Gastroesophageal sphincter (tissue), 4 donors: ENCODE results near the gene MYO3B. TPM values are rescaled to one million over a fixed set of nuclear protein-coding genes. Genes with fewer than 3 reads are reported as not detected.
"Not testable (repeated sequence)": the region's sequence is repeated elsewhere in the genome, so short reads cannot be mapped to it uniquely, and the experiment has no call there.

Experiments used
- ATAC-seq: fragments of 150-250 bp; one replicate; pipeline ENCODE4 v1.9.1; 2016; ENCODE audit warnings: mild to moderate bottlenecking, moderate library complexity
- H3K27ac ChIP-seq, 4 donors: fragments of 200-600 bp; sonication (generic) in 3 of 4; 1 replicate in 3 of 4; 2 replicates in 1 of 4; pipeline ENCODE4 v1.5.1; 2016 to 2019
- H3K27me3 ChIP-seq: fragments of 200-600 bp; sonication (generic); one replicate; pipeline ENCODE4 v1.5.1; 2019
- H3K36me3 ChIP-seq, 2 donors: fragments of 200-600 bp; sonication (generic); one replicate each; pipeline ENCODE4 v1.5.1; 2019; ENCODE audit warnings: control low read depth in 1 of 2
- H3K4me1 ChIP-seq, 3 donors: fragments of 200-600 bp; sonication (generic); 1 replicate in 2 of 3; 2 replicates in 1 of 3; pipeline ENCODE4 v1.5.1; 2016 to 2019; ENCODE audit warnings: control low read depth in 2 of 3
- H3K4me3 ChIP-seq, 2 donors: fragments of 200-600 bp; sonication (generic); one replicate each; pipeline ENCODE4 v1.5.1; 2019; ENCODE audit warnings: mild to moderate bottlenecking in 1 of 2, moderate library complexity in 1 of 2
- H3K9me3 ChIP-seq, 3 donors: fragments of 200-600 bp; sonication (generic); one replicate each; pipeline ENCODE4 v1.5.1; 2017 to 2019; ENCODE audit warnings: control low read depth in 2 of 3
- CTCF ChIP-seq, 4 experiments: fragments of 200-600 bp in 2 of 4; fragments of 450-650 bp in 2 of 4; sonication (generic) in 1 of 4; IDR thresholded peaks; one replicate each; pipeline ENCODE4 v1.5.1; 2017 to 2019; ENCODE audit warnings: antibody characterized with exemption in 4 of 4, mild to moderate bottlenecking in 2 of 4, moderate library complexity in 2 of 4
- EP300 ChIP-seq: sonication (generic); formaldehyde crosslinking; IDR thresholded peaks from one replicate; pipeline ENCODE4 v1.6.1; 2017; ENCODE audit warnings: antibody characterized with exemption, mild to moderate bottlenecking
- POLR2A ChIP-seq, 2 donors: fragments of 450-650 bp; IDR thresholded peaks; one replicate each; pipeline ENCODE4 v1.6.1; 2017; ENCODE audit warnings: antibody characterized with exemption in 2 of 2, mild to moderate bottlenecking in 2 of 2, moderate library complexity in 1 of 2
- POLR2AphosphoS5 ChIP-seq: sonication (generic); formaldehyde crosslinking; IDR thresholded peaks from one replicate; pipeline ENCODE4 v1.6.1; 2017; ENCODE audit warnings: antibody characterized with exemption
- WGBS, 2 donors: methylation state at CpG; one replicate each; pipeline ENCODE4 v1.1.5; 2018; ENCODE audit warnings: low coverage in 1 of 2; 5-methylcytosine and 5-hydroxymethylcytosine counted together
- total RNA-seq, 4 donors: library from RNA; depleted of rRNA; stranded (reverse); fragments of >200 nt; gene quantifications; one replicate each; pipeline ENCODE4 v1.1.0, GENCODE V29; 2016

The MYO3B gene
- total RNA-seq, 4 donors from 2014 or later, result not detected

GRCh38 chr2:170270278-170270864, 92.4 kb downstream of the MYO3B start:
- Histone ChIP-seq H3K4me1 (no peaks in the 10 kb centered on the region), H3K4me3 (no peak overlapping the region), H3K36me3 (no peaks in the 10 kb centered on the region), H3K27ac (no peak overlapping the region), H3K27me3 (no peaks in the 10 kb centered on the region), H3K9me3 (no peaks in the 10 kb centered on the region)
- TF ChIP-seq POLR2A (IDR thresholded peaks at IDR 0.05) (no peak), POLR2AphosphoS5 (no peak), EP300 (no peak), CTCF (IDR thresholded peaks at IDR 0.05) (no peak)
- 52 to 55% methylated on average over 4 to 6 of the region's 6 CpGs for WGBS, 2 donors
- ATAC-seq, result no peak

- no peak for TF ChIP-seq POLR2A (IDR thresholded peaks at IDR 0.05)
- no peak for TF ChIP-seq POLR2AphosphoS5
- TF ChIP-seq EP300, result no peak
- no peak for TF ChIP-seq CTCF (IDR thresholded peaks at IDR 0.05)
- no peak for ATAC-seq
- Histone ChIP-seq H3K9me3 (no peaks in the 10 kb centered on the region), H3K4me3 (no peak overlapping the region), H3K27me3 (no peaks in the 10 kb centered on the region), H3K4me1 (no peaks in the 10 kb centered on the region), H3K36me3 (no peaks in the 10 kb centered on the region), H3K27ac (no peak overlapping the region)
- 29% methylated on average over 1 of the region's 1 CpG for WGBS, 2 donors
These were observed 93.4 kb downstream of the MYO3B start for GRCh38 chr2:170271340-170271739.

- H3K4me3 ChIP-seq, result no peak overlapping the region
- H3K36me3 ChIP-seq, result no peaks in the 10 kb centered on the region
- H3K9me3 ChIP-seq, result peaks cover 0 to 8% (median 0%) of the 10 kb centered on the region in 3 donors
- no peak for TF ChIP-seq POLR2A (IDR thresholded peaks at IDR 0.05)
- no peak for TF ChIP-seq EP300
- TF ChIP-seq CTCF (IDR thresholded peaks at IDR 0.05), result no peak
- no peak for TF ChIP-seq POLR2AphosphoS5
- H3K27me3 ChIP-seq, result no peaks in the 10 kb centered on the region
- 79 to 84% methylated on average over 3 of the region's 3 CpGs for WGBS, 2 donors
- H3K4me1 ChIP-seq, result no peaks in the 10 kb centered on the region
- no peak for ATAC-seq
- no peak overlapping the region for H3K27ac ChIP-seq
These were observed 98.1 kb downstream of the MYO3B start for GRCh38 chr2:170276056-170276455.

GRCh38 chr2:170276925-170277629, 99.1 kb downstream of the MYO3B start:
- H3K27me3 ChIP-seq, result no peaks in the 10 kb centered on the region
- H3K4me1 ChIP-seq, result no peaks in the 10 kb centered on the region
- no peaks in the 10 kb centered on the region for H3K36me3 ChIP-seq
- H3K4me3 ChIP-seq, result no peak overlapping the region
- 35 to 46% methylated on average over 2 of the region's 2 CpGs for WGBS, 2 donors
- no peak for TF ChIP-seq CTCF (IDR thresholded peaks at IDR 0.05)
- no peak for TF ChIP-seq POLR2AphosphoS5
- TF ChIP-seq EP300, result no peak
- no peak for TF ChIP-seq POLR2A (IDR thresholded peaks at IDR 0.05)
- H3K9me3 ChIP-seq, result peaks cover 0 to 8% (median 0%) of the 10 kb centered on the region in 3 donors
- ATAC-seq, result no peak
- no peak overlapping the region for H3K27ac ChIP-seq

GRCh38 chr2:170277951-170278350, 100.0 kb downstream of the MYO3B start:
- peaks cover 0 to 8% (median 0%) of the 10 kb centered on the region in 3 donors for H3K9me3 ChIP-seq
- no peaks in the 10 kb centered on the region for H3K27me3 ChIP-seq
- WGBS, 2 donors, result 44 to 56% methylated on average over 2 of the region's 2 CpGs
- H3K4me1 ChIP-seq, result no peaks in the 10 kb centered on the region
- no peak for ATAC-seq
- H3K27ac ChIP-seq, result no peak overlapping the region
- H3K36me3 ChIP-seq, result no peaks in the 10 kb centered on the region
- no peak overlapping the region for H3K4me3 ChIP-seq
- no peak for TF ChIP-seq POLR2AphosphoS5

GRCh38 chr2:170279615-170280014, 101.7 kb downstream of the MYO3B start:
- not testable (repeated sequence) for ATAC-seq, H3K27ac ChIP-seq, H3K36me3 ChIP-seq, H3K27me3 ChIP-seq, H3K4me3 ChIP-seq, H3K4me1 ChIP-seq, H3K9me3 ChIP-seq
- whole genome bisulfite sequencing, 2 donors, result 74% methylated on average over 2 of the region's 2 CpGs; no CpG with 5 or more reads in 1 of the 2 donors
